GM19397 (cell line): ENCODE results near the gene KIRREL3.
"Not testable (repeated sequence)": the region's sequence is repeated elsewhere in the genome, so short reads cannot be mapped to it uniquely, and the experiment has no call there.

ENCODE experiments used
- ATAC-seq: cut with Tn5 transposase; IDR thresholded peaks from one replicate; pipeline ENCODE4 v1.9.1; 2021; ENCODE audit warnings: mild to moderate bottlenecking, moderate library complexity; ENCODE audit not compliant: unreplicated experiment

Gene KIRREL3

GRCh38 chr11:126959700-126960099 is 40.9 kb downstream of the KIRREL3 start:
- ATAC-seq: no peak

- ATAC-seq: no peak
Measured at GRCh38 chr11:126956635-126957034, 43.9 kb downstream of the KIRREL3 start.

GRCh38 chr11:126952533-126952932 is 48.0 kb downstream of the KIRREL3 start:
- ATAC-seq: not testable (repeated sequence)

GRCh38 chr11:126951465-126951864 is 49.1 kb downstream of the KIRREL3 start:
- no peak for ATAC-seq

- ATAC-seq: no peak
Measured at GRCh38 chr11:126949066-126949891, 51.3 kb downstream of the KIRREL3 start.

GRCh38 chr11:126948563-126948962 is 52.0 kb downstream of the KIRREL3 start:
- no peak for ATAC-seq

- no peak for ATAC-seq
Measured at GRCh38 chr11:126945319-126945718, 55.3 kb downstream of the KIRREL3 start.

GRCh38 chr11:126943316-126943715 is 57.3 kb downstream of the KIRREL3 start:
- ATAC-seq: no peak

- ATAC-seq: no peak
Measured at GRCh38 chr11:126942146-126942545, 58.4 kb downstream of the KIRREL3 start.

GRCh38 chr11:126939552-126939951 is 61.0 kb downstream of the KIRREL3 start:
- ATAC-seq: no peak

GRCh38 chr11:126938718-126939117 is 61.9 kb downstream of the KIRREL3 start:
- ATAC-seq: no peak

- ATAC-seq: no peak
Measured at GRCh38 chr11:126930091-126930841, 70.3 kb downstream of the KIRREL3 start.

GRCh38 chr11:126929179-126930061 is 71.2 kb downstream of the KIRREL3 start:
- ATAC-seq: no peak

GRCh38 chr11:126927623-126928022 is 72.9 kb downstream of the KIRREL3 start:
- no peak for ATAC-seq

- ATAC-seq: no peak
Measured at GRCh38 chr11:126926376-126926791, 74.2 kb downstream of the KIRREL3 start.

- no peak for ATAC-seq
Measured at GRCh38 chr11:126925321-126926093, 75.1 kb downstream of the KIRREL3 start.

GRCh38 chr11:126924376-126925040 is 76.1 kb downstream of the KIRREL3 start:
- no peak for ATAC-seq

- no peak for ATAC-seq
Measured at GRCh38 chr11:126920833-126921232, 79.7 kb downstream of the KIRREL3 start.

- ATAC-seq: peak; percentile 44
Measured at GRCh38 chr11:126919147-126919823, 81.3 kb downstream of the KIRREL3 start.
